ENCODE data around the gene ARFGAP3.

Gene ARFGAP3

DNA sequence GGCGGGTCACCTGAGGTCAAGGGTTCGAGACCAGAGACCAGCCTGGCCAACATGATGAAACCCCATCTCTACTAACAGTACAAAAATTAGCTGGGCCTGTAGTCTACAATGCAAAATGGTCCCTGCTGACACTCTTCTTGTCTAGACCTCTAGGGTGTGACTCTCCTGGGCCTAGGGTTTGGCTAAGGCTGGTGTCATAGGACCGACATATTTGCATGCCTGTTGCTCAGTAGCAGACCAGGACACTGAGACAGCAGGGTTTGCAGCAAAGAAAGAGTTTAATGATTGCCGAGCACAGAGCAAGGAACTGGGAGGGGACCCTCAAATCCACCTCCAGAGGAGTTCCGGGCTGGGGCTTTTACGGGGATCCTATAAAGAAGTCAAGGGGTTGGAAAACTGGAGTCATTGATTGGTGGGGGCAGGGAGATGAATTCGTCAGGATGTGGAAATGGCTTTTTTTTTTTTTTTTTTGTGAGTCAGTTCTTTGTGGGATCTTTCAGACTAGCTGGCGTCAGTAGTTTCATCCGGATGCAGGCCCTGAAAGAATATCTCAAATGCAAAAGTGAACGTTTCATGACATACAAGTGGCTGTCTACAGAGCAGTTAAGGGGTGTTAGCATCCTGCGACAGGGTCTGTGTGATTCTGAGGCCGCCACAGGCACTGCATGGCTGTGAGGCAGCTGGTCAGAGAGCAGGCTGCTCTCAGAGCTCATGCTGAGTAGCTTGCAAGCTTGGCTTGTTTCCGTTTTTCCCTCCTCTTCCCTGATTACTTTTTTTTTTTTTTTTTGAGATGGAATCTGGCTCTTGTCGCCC lies 109.2 kb downstream of the ARFGAP3 start:
- no peaks in the 10 kb centered on the region for H3F3A ChIP-seq (ENCODE audit: low read depth)
- no peaks in the 10 kb centered on the region for H3K4me1 ChIP-seq (ENCODE audit: insufficient read depth, low read length, poor library complexity, severe bottlenecking)
- no peak overlapping the region for H2AFZ ChIP-seq (ENCODE audit: low read length)
- H3K4me2 ChIP-seq (ENCODE audit: low read depth, low read length, poor library complexity, severe bottlenecking): no peak overlapping the region
- no peak overlapping the region for H3K4me3 ChIP-seq (ENCODE audit: low read length, poor library complexity, severe bottlenecking)
- H3K9ac ChIP-seq (ENCODE audit: low read depth, low read length, poor library complexity, severe bottlenecking): no peak overlapping the region
- H3K9me3 ChIP-seq (ENCODE audit: insufficient read depth, low read depth, low read length): no peaks in the 10 kb centered on the region
- H3K9me2 ChIP-seq (replicated peaks; ENCODE audit: low read depth, low read length): no peaks in the 10 kb centered on the region
- H3K36me3 ChIP-seq (ENCODE audit: insufficient read depth, low read length): no peaks in the 10 kb centered on the region
- no peaks in the 10 kb centered on the region for H3K79me2 ChIP-seq (ENCODE audit: insufficient read depth, low read length)
- no peak for TF ChIP-seq EZH2phosphoT487 (IDR thresholded peaks at IDR 0.05; ENCODE audit: borderline replicate concordance)
- TF ChIP-seq, protein P1, sequence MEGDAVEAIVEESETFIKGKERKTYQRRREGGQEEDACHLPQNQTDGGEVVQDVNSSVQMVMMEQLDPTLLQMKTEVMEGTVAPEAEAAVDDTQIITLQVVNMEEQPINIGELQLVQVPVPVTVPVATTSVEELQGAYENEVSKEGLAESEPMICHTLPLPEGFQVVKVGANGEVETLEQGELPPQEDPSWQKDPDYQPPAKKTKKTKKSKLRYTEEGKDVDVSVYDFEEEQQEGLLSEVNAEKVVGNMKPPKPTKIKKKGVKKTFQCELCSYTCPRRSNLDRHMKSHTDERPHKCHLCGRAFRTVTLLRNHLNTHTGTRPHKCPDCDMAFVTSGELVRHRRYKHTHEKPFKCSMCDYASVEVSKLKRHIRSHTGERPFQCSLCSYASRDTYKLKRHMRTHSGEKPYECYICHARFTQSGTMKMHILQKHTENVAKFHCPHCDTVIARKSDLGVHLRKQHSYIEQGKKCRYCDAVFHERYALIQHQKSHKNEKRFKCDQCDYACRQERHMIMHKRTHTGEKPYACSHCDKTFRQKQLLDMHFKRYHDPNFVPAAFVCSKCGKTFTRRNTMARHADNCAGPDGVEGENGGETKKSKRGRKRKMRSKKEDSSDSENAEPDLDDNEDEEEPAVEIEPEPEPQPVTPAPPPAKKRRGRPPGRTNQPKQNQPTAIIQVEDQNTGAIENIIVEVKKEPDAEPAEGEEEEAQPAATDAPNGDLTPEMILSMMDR (conservative IDR thresholded peaks at IDR 0.05; ENCODE audit: low read length): no peak
- no peaks in the 10 kb centered on the region for H4K20me1 ChIP-seq (ENCODE audit: insufficient read depth, low read length, poor library complexity, severe bottlenecking)
- no peaks in the 10 kb centered on the region for H3K27me3 ChIP-seq (ENCODE audit: insufficient read depth, low read length, poor library complexity, severe bottlenecking)

Measured in Loucy (cell line).